ENCODE measurements around the gene RCBTB2.
A peak's percentile ranks its signal among the peaks of the same experiment; 100 is the strongest.

RCBTB2 gene

DNA sequence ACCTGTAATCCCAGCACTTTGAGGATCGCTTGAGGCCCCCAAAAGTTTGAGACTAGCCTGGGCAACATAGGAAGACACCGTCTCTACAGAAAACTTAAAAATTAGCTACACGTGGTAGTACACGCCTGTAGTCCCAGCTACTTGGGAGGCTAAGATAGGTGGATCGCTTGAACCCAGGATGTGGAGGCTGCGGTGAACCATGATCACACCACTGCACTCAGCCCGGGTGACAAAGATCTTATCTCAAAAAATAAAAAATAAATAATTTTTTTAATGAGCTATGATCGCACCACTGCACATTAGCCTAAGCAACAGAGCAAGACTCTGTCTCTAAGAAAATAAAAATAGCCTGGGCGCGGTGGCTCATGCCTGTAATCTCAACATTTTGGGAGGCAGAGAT lies 6.6 kb downstream of the RCBTB2 start:
- peak overlapping the region; percentile 29 for H3K27ac Mint-ChIP-seq
- DNase-seq (ENCODE audit: low spot score in 2 of 2) (no peak), ATAC-seq (peak; percentile 53)
- peaks cover 3% of the 10 kb centered on the region for H3K36me3 Mint-ChIP-seq
- no peaks in the 10 kb centered on the region for H3K9me3 Mint-ChIP-seq
- H3K4me1 Mint-ChIP-seq, result peaks cover 33% of the 10 kb centered on the region
- peak overlapping the region; percentile 15 for H3K4me3 Mint-ChIP-seq

GRCh38 chr13:48518083-48518482 lies 14.8 kb downstream of the RCBTB2 start:
- Mint-ChIP-seq H3K4me1 (peaks cover 13% of the 10 kb centered on the region), H3K9me3 (no peaks in the 10 kb centered on the region), H3K4me3 (no peak overlapping the region), H3K36me3 (no peaks in the 10 kb centered on the region), H3K27ac (no peak overlapping the region)
- DNase-seq (ENCODE audit: low spot score in 2 of 2), result no peak
- no peak for ATAC-seq

DNA sequence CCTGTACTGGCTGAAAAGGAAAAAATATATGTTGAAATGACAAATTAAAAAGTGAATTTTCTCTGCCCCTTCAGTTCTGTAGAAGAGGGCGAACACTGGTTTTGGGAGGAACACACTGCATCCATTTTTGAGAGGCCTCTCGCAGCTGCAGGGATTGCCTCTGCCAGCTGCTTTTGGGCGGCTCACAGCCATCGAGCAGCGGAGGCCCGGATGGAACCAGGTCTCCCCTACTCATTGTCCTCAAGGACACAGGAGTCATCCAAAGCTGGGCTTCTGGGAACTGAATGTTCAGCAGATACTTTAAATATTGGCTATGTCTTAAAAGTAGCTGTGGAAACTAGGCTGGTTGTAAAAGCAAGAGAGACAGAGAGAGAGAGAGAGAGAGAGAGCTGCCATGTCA lies 17.1 kb downstream of the RCBTB2 start:
- no peak overlapping the region for H3K27ac Mint-ChIP-seq
- ATAC-seq (no peak), DNase-seq (ENCODE audit: low spot score in 2 of 2) (no peak)
- H3K4me1 Mint-ChIP-seq, result peaks cover 14% of the 10 kb centered on the region
- no peaks in the 10 kb centered on the region for H3K9me3 Mint-ChIP-seq
- H3K36me3 Mint-ChIP-seq, result peaks cover 7% of the 10 kb centered on the region
- no peak overlapping the region for H3K4me3 Mint-ChIP-seq

GRCh38 chr13:48514793-48515192 lies 18.1 kb downstream of the RCBTB2 start:
- H3K4me3 Mint-ChIP-seq, result no peak overlapping the region
- peaks cover 24% of the 10 kb centered on the region for H3K4me1 Mint-ChIP-seq
- H3K36me3 Mint-ChIP-seq, result peaks cover 7% of the 10 kb centered on the region
- DNase-seq (ENCODE audit: low spot score in 2 of 2) (no peak), ATAC-seq (no peak)
- no peaks in the 10 kb centered on the region for H3K9me3 Mint-ChIP-seq
- H3K27ac Mint-ChIP-seq, result no peak overlapping the region

DNA sequence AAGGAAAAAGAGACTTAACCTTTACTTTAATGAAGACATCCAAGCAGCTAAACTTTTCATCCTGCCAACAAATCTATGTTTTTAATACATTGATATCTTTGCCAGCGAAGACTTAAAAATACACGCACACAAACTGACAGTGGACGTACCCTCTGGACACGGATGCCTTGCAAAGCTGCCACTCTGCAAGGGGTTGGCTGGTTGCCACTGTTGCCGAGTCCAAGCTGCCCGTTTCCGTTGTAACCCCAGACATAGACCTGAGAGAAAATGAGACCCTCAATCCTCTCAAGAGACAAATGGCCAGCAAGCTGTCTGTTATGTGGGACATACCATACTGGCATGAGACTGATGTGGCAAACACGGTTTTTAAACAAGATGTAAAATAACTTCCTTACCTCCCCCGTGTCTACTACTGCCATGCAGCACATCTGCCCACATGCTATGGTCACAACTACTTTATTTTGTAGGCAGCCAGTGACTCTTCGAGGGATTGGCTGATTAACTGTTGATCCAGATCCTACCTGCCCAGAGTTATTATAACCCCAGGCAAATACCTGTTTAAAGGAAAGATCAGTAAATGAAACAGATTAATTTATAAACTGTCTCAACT lies 21.2 kb downstream of the RCBTB2 start:
- H3K4me3 Mint-ChIP-seq, result no peak overlapping the region
- ATAC-seq (no peak), DNase-seq (ENCODE audit: low spot score in 2 of 2) (no peak)
- H3K36me3 Mint-ChIP-seq, result peaks cover 13% of the 10 kb centered on the region
- no peak overlapping the region for H3K27ac Mint-ChIP-seq
- H3K9me3 Mint-ChIP-seq, result no peaks in the 10 kb centered on the region
- H3K4me1 Mint-ChIP-seq, result peaks cover 33% of the 10 kb centered on the region

- no peak overlapping the region for H3K27ac Mint-ChIP-seq
- H3K4me1 Mint-ChIP-seq, result peaks cover 38% of the 10 kb centered on the region
- no peak for ATAC-seq
- H3K9me3 Mint-ChIP-seq, result no peaks in the 10 kb centered on the region
- peaks cover 18% of the 10 kb centered on the region for H3K36me3 Mint-ChIP-seq
- no peak for DNase-seq (ENCODE audit: low spot score in 2 of 2)
- no peak overlapping the region for H3K4me3 Mint-ChIP-seq
These were observed 22.2 kb downstream of the RCBTB2 start for GRCh38 chr13:48510698-48511097.

DNA sequence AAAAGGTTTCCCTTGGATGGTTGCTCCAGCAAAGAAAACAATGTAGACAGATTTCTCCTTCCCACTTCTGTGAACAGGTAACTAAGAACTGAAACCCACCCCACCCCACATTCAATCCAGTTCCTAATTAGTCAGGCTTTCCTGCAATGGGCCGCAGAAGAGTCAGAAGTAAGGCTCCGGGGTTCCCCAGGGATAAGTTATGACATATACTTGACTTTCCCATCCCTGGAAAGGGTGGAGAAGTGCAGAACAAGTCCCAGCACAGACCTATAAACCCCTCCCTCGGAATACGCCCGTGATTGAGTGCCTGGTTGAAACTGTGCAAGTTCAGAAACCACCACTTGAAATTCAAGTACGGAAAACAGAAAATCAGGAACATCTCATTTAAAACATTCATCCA lies 24.9 kb downstream of the RCBTB2 start:
- Mint-ChIP-seq H3K9me3 (no peaks in the 10 kb centered on the region), H3K4me1 (peaks cover 61% of the 10 kb centered on the region), H3K27ac (no peak overlapping the region), H3K36me3 (peaks cover 37% of the 10 kb centered on the region), H3K4me3 (no peak overlapping the region)
- no peak for ATAC-seq
- DNase-seq (ENCODE audit: low spot score in 2 of 2), result no peak

GRCh38 chr13:48507021-48507420 lies 25.9 kb downstream of the RCBTB2 start:
- Mint-ChIP-seq H3K4me1 (peaks cover 67% of the 10 kb centered on the region), H3K4me3 (no peak overlapping the region), H3K27ac (peak overlapping the region; percentile 99), H3K36me3 (peaks cover 37% of the 10 kb centered on the region), H3K9me3 (no peaks in the 10 kb centered on the region)
- no peak for ATAC-seq
- DNase-seq (ENCODE audit: low spot score in 2 of 2), result no peak

- Mint-ChIP-seq H3K4me1 (peaks cover 74% of the 10 kb centered on the region), H3K27ac (peak overlapping the region; percentile 99), H3K4me3 (peak overlapping the region; percentile 52), H3K36me3 (peaks cover 30% of the 10 kb centered on the region), H3K9me3 (no peaks in the 10 kb centered on the region)
- ATAC-seq (no peak), DNase-seq (ENCODE audit: low spot score in 2 of 2) (no peak)
These were observed 26.7 kb downstream of the RCBTB2 start for GRCh38 chr13:48506092-48506701.

- H3K36me3 Mint-ChIP-seq, result peaks cover 35% of the 10 kb centered on the region
- H3K4me1 Mint-ChIP-seq, result peaks cover 78% of the 10 kb centered on the region
- no peaks in the 10 kb centered on the region for H3K9me3 Mint-ChIP-seq
- H3K4me3 Mint-ChIP-seq, result peak overlapping the region; percentile 52
- peak; percentile 21 to 59 for DNase-seq (ENCODE audit: low spot score in 2 of 2)
- ATAC-seq, result peak; percentile 85
- peak overlapping the region; percentile 99 for H3K27ac Mint-ChIP-seq
These were observed 27.2 kb downstream of the RCBTB2 start for GRCh38 chr13:48505597-48506091.

DNA sequence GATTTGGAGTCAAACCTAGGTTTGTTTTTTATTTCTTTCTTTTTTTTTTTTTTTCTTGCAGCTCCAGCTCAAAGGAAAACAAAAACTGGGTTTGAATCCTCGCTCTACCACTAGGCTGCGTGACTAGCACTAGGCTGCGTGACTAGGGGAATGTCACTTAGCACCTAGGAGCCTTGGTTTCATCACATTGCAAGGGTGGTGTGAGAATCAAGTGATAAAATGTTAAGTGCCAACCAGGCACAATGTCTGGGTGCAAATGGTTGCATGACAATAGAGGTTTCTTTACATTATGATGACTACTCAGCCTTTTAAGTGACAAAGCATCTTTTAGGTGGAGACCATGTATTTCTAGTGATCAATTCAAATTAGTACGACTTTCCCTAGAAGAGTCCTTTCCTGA lies 27.9 kb downstream of the RCBTB2 start:
- peak; percentile 82 for ATAC-seq

DNA sequence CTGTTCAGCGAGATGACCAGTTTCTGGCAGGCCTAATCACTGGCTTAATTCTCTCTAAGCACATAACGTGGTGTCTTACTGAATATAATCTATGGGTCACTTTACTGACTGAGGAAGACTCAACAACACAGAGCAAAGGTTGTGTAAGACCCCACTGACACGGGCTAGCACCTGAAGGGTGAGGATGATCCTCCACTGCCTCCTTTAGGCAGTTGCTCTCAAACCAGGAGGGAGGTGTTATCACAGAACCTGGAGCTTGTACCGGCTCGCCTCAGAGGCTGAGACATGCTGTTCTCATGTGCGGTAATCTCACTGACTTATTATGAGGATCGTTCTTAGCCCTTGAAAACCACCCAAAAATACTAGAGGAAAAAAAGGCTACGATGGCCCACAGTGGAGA lies 28.3 kb downstream of the RCBTB2 start:
- H3K4me1 Mint-ChIP-seq, result peaks cover 74% of the 10 kb centered on the region

More for the DNA sequence above, 27.9 kb downstream of the RCBTB2 start:
- Mint-ChIP-seq H3K4me1 (peaks cover 75% of the 10 kb centered on the region), H3K9me3 (no peaks in the 10 kb centered on the region), H3K36me3 (peaks cover 36% of the 10 kb centered on the region), H3K27ac (peak overlapping the region; percentile 99), H3K4me3 (peak overlapping the region; percentile 52)
- DNase-seq (ENCODE audit: low spot score in 2 of 2), result peak in 1 of 2 donors; percentile 58

GRCh38 chr13:48502601-48503319 lies 30.1 kb downstream of the RCBTB2 start:
- Mint-ChIP-seq H3K9me3 (no peaks in the 10 kb centered on the region), H3K36me3 (peaks cover 38% of the 10 kb centered on the region), H3K27ac (no peak overlapping the region), H3K4me3 (peak overlapping the region; percentile 2), H3K4me1 (peaks cover 80% of the 10 kb centered on the region)
- DNase-seq (ENCODE audit: low spot score in 2 of 2) (no peak), ATAC-seq (no peak)

More for the DNA sequence above, 28.3 kb downstream of the RCBTB2 start:
- ATAC-seq (peak; percentile 41), DNase-seq (ENCODE audit: low spot score in 2 of 2) (peak in 1 of 2 donors; percentile 58)
- H3K4me3 Mint-ChIP-seq, result peak overlapping the region; percentile 52
- no peaks in the 10 kb centered on the region for H3K9me3 Mint-ChIP-seq
- peak overlapping the region; percentile 99 for H3K27ac Mint-ChIP-seq
- peaks cover 36% of the 10 kb centered on the region for H3K36me3 Mint-ChIP-seq

- H3K4me1 Mint-ChIP-seq, result peaks cover 79% of the 10 kb centered on the region
- H3K9me3 Mint-ChIP-seq, result no peaks in the 10 kb centered on the region
- peak overlapping the region; percentile 43 for H3K4me3 Mint-ChIP-seq
- ATAC-seq (no peak), DNase-seq (ENCODE audit: low spot score in 2 of 2) (no peak)
- H3K36me3 Mint-ChIP-seq, result peaks cover 38% of the 10 kb centered on the region
- H3K27ac Mint-ChIP-seq, result peak overlapping the region; percentile 82
These were observed 31.2 kb downstream of the RCBTB2 start for GRCh38 chr13:48501705-48502104.

GRCh38 chr13:48500652-48501197 lies 32.2 kb downstream of the RCBTB2 start:
- Mint-ChIP-seq H3K36me3 (peaks cover 33% of the 10 kb centered on the region), H3K9me3 (no peaks in the 10 kb centered on the region), H3K4me1 (peaks cover 78% of the 10 kb centered on the region), H3K4me3 (peak overlapping the region; percentile 43), H3K27ac (peak overlapping the region; percentile 82)
- ATAC-seq (peak; percentile 74), DNase-seq (ENCODE audit: low spot score in 2 of 2) (no peak)

Data from stimulated activated effector memory CD8-positive, alpha-beta T cell treated with anti-CD3 and anti-CD28 coated beads, Interleukin-12 subunit alpha, Interleukin-12 subunit beta, amount 100 ng/mL, for 72 hours (primary cell).